KMS-11 (cell line): ENCODE results near the gene SLC35D2.

ENCODE experiments used
- H2AFZ ChIP-seq: fragments of 200-600 bp; sonication (generic); 2 replicates; pipeline ENCODE4 v1.6.1; 2016; ENCODE audit warnings: antibody characterized with exemption, mixed run types, low read depth
- H3K27ac ChIP-seq: fragments of 200-600 bp; sonication (generic); 2 replicates; pipeline ENCODE4 v1.6.1; 2016; ENCODE audit warnings: mild to moderate bottlenecking, mixed run types
- H3K27me3 ChIP-seq: fragments of 200-600 bp; sonication (generic); 2 replicates; pipeline ENCODE4 v1.6.1; 2017; ENCODE audit warnings: mild to moderate bottlenecking, low read depth, mixed run types, moderate library complexity; ENCODE audit not compliant: insufficient read depth
- H3K36me3 ChIP-seq: fragments of 200-600 bp; sonication (generic); 2 replicates; pipeline ENCODE4 v1.6.1; 2017; ENCODE audit warnings: mild to moderate bottlenecking, mixed run types; ENCODE audit not compliant: insufficient read depth
- H3K4me1 ChIP-seq: fragments of 200-600 bp; sonication (generic); 2 replicates; pipeline ENCODE4 v1.6.1; 2016; ENCODE audit warnings: mild to moderate bottlenecking, low read depth, mixed run types; ENCODE audit not compliant: poor library complexity, severe bottlenecking
- H3K4me2 ChIP-seq: fragments of 200-600 bp; sonication (generic); 2 replicates; pipeline ENCODE4 v1.7.0; 2016; ENCODE audit warnings: mild to moderate bottlenecking, mixed run types
- H3K4me3 ChIP-seq: fragments of 200-600 bp; sonication (generic); IDR thresholded peaks from 2 replicates; pipeline ENCODE4 v1.6.1; 2017; ENCODE audit warnings: low read depth, low read length, mixed read lengths; ENCODE audit not compliant: insufficient read depth
- H3K79me2 ChIP-seq: fragments of 200-600 bp; sonication (generic); 2 replicates; pipeline ENCODE4 v1.6.1; 2016; ENCODE audit warnings: low read depth, mixed run types; ENCODE audit not compliant: insufficient read depth
- H3K9ac ChIP-seq: fragments of 200-600 bp; sonication (generic); 2 replicates; pipeline ENCODE4 v1.6.1; 2016; ENCODE audit warnings: mild to moderate bottlenecking, mixed run types
- H4K20me1 ChIP-seq: fragments of 200-600 bp; sonication (generic); 2 replicates; pipeline ENCODE4 v1.6.1; 2016; ENCODE audit warnings: mild to moderate bottlenecking, mixed run types; ENCODE audit not compliant: insufficient read depth
- CTCF ChIP-seq: fragments of 200-600 bp; sonication (generic); conservative IDR thresholded peaks from 2 replicates; pipeline ENCODE4 v1.6.1; 2017; ENCODE audit warnings: low read depth, mild to moderate bottlenecking, antibody characterized with exemption, low read length, moderate library complexity, mixed read lengths

Gene SLC35D2

GRCh38 chr9:96413302-96414221, 30.1 kb upstream of the SLC35D2 start:
- no peak for TF ChIP-seq CTCF
- Histone ChIP-seq H2AFZ (no peak overlapping the region), H3K4me1 (peaks cover 31% of the 10 kb centered on the region), H3K27me3 (no peaks in the 10 kb centered on the region), H4K20me1 (0 out of 2 replicates have a peak, but pooled peaks cover 24% of the 10 kb centered on the region), H3K9ac (no peak overlapping the region), H3K36me3 (peaks cover 7% of the 10 kb centered on the region; the same call in 1 of the 2 replicates), H3K4me3 (no peak overlapping the region), H3K27ac (no peak overlapping the region), H3K79me2 (peaks cover 86% of the 10 kb centered on the region), H3K4me2 (no peak overlapping the region)

- TF ChIP-seq CTCF, result no peak
- Histone ChIP-seq H3K4me2 (no peak overlapping the region), H4K20me1 (0 out of 2 replicates have a peak, but pooled peaks cover 24% of the 10 kb centered on the region), H3K4me1 (peaks cover 31% of the 10 kb centered on the region), H3K36me3 (peaks cover 7% of the 10 kb centered on the region; the same call in 1 of the 2 replicates), H3K27ac (no peak overlapping the region), H3K4me3 (no peak overlapping the region), H2AFZ (no peak overlapping the region), H3K27me3 (no peaks in the 10 kb centered on the region), H3K9ac (no peak overlapping the region), H3K79me2 (peaks cover 95% of the 10 kb centered on the region)
Measured at GRCh38 chr9:96412174-96412913, 28.8 kb upstream of the SLC35D2 start.

- no peaks in the 10 kb centered on the region for H3K27me3 ChIP-seq
Measured at GRCh38 chr9:96411129-96411838, 27.8 kb upstream of the SLC35D2 start.

More at GRCh38 chr9:96411129-96411838, 27.8 kb upstream of the SLC35D2 start:
- Histone ChIP-seq H3K27ac (no peak overlapping the region), H3K4me3 (no peak overlapping the region), H2AFZ (no peak overlapping the region), H3K9ac (no peak overlapping the region), H3K4me1 (peaks cover 29% of the 10 kb centered on the region), H4K20me1 (peaks cover 26% of the 10 kb centered on the region; the same call in 1 of the 2 replicates), H3K79me2 (peaks cover 96% of the 10 kb centered on the region), H3K4me2 (no peak overlapping the region), H3K36me3 (peaks cover 7% of the 10 kb centered on the region; the same call in 1 of the 2 replicates)
- no peak for TF ChIP-seq CTCF
